Spinal cord (tissue), 10 donors: ENCODE results near the gene SEC31A. TPM values are rescaled to one million over a fixed set of nuclear protein-coding genes. Genes with fewer than 3 reads are reported as not detected.
"Not testable (repeated sequence)": the region's sequence is repeated elsewhere in the genome, so short reads cannot be mapped to it uniquely, and the experiment has no call there.

Experiments
- DNase-seq, 6 donors: peaks; one replicate each; pipeline versions ENCODE4 v3.0.0 to v3.0.0-alpha.2; 2013 to 2015; ENCODE audit warnings: low spot score in 6 of 6, low read depth in 4 of 6
- H3K27ac ChIP-seq: one replicate; pipeline ENCODE4 v1.5.1; 2013; ENCODE audit warnings: low read depth, low read length, control low read depth
- H3K27me3 ChIP-seq: one replicate; pipeline ENCODE4 v1.6.1; 2013; ENCODE audit warnings: low read length; ENCODE audit not compliant: control insufficient read depth, insufficient read depth
- H3K36me3 ChIP-seq: one replicate; pipeline ENCODE4 v1.6.1; 2013; ENCODE audit warnings: low read length; ENCODE audit not compliant: control insufficient read depth, insufficient read depth
- H3K4me1 ChIP-seq: one replicate; pipeline ENCODE4 v1.6.1; 2013; ENCODE audit warnings: low read length; ENCODE audit not compliant: control insufficient read depth, insufficient read depth
- H3K4me3 ChIP-seq: one replicate; pipeline ENCODE4 v1.5.1; 2013; ENCODE audit warnings: low read depth, low read length, control low read depth
- H3K9me3 ChIP-seq: one replicate; pipeline ENCODE4 v1.6.1; 2013; ENCODE audit warnings: low read length; ENCODE audit not compliant: control insufficient read depth, insufficient read depth
- WGBS: methylation state at CpG from one replicate; pipeline ENCODE4 v1.1.5; 2013; ENCODE audit warnings: missing lambda C conversion rate; ENCODE audit not compliant: insufficient coverage; 5-methylcytosine and 5-hydroxymethylcytosine counted together
- long read RNA-seq, 4 donors: transcript quantifications; one replicate each; lab custom pipeline, GENCODE V29; 2026
- polyA plus RNA-seq, 2 donors: library from polyadenylated mRNA; unstranded; fragments of 120-200 nt; gene quantifications; one replicate each; pipeline ENCODE4 v1.2.1, GENCODE V29; 2013; ENCODE audit not compliant: insufficient read length in 2 of 2
- total RNA-seq, 2 donors: library from RNA; depleted of rRNA in 1 of 2; stranded (reverse); fragments of 120-200 nt in 1 of 2; fragments of >200 nt in 1 of 2; gene quantifications; one replicate each; pipeline versions ENCODE4 v1.2.3 to v1.2.4, GENCODE V29; 2013 to 2014
- donor health status: healthy.

The SEC31A gene
- 100 to 1,000 TPM; 161 to 177 TPM for total RNA-seq
- 100 to 1,000 TPM; 121 to 141 TPM for polyA plus RNA-seq
- long read RNA-seq, donor 1, full-length matches to known transcripts, result 10 of 25 reads
- long read RNA-seq, donor 1, partial matches to known transcripts, result 15 of 25 reads
- long read RNA-seq, donor 1, other reads (novel, unspliced or antisense), result 0 of 25 reads
- long read RNA-seq, donor 2, partial matches to known transcripts, result 5 of 6 reads
- long read RNA-seq, donor 2, other reads (novel, unspliced or antisense), result 0 of 6 reads
- long read RNA-seq, donor 3, partial matches to known transcripts, result 5 of 6 reads
- long read RNA-seq, donor 3, other reads (novel, unspliced or antisense), result 0 of 6 reads
- long read RNA-seq, donor 4, full-length matches to known transcripts, result 18 of 43 reads
- long read RNA-seq, donor 4, partial matches to known transcripts, result 25 of 43 reads
- long read RNA-seq, donor 4, other reads (novel, unspliced or antisense), result 0 of 43 reads

- H3K4me3 ChIP-seq, result peak within 1 kb of the TSS; percentile 99
- 0% methylated on average over 66 of the region's 71 CpGs for WGBS
- H3K27me3 ChIP-seq, result no peaks in the 10 kb centered on the region
- peak within 1 kb of the TSS; percentile 97 for H3K27ac ChIP-seq
- H3K9me3 ChIP-seq, result no peaks in the 10 kb centered on the region
- DNase-seq, result peak; percentile 76 to 98 (median 90)
- H3K36me3 ChIP-seq, result peaks cover 6% of the 10 kb centered on the region
- peaks cover 4% of the 10 kb centered on the region for H3K4me1 ChIP-seq
These were observed at the start of gene SEC31A for GRCh38 chr4:82890901-82891706. Gene SEC31A, minus strand, starts transcription at chr4:82891153. Its CDS starts 9,217 bp downstream, at chr4:82881936.

GRCh38 chr4:82939414-82939813 is 48.5 kb upstream of the SEC31A start:
- WGBS, result no CpG with 5 or more reads among the region's 2 CpGs
- Histone ChIP-seq H3K4me1 (no peaks in the 10 kb centered on the region), H3K27me3 (no peaks in the 10 kb centered on the region), H3K4me3 (no peak overlapping the region), H3K36me3 (peaks cover 7% of the 10 kb centered on the region), H3K9me3 (no peaks in the 10 kb centered on the region), H3K27ac (no peak overlapping the region)
- no peak for DNase-seq

- H3K9me3 ChIP-seq, result no peaks in the 10 kb centered on the region
- H3K27ac ChIP-seq, result no peak overlapping the region
- no peaks in the 10 kb centered on the region for H3K27me3 ChIP-seq
- H3K4me1 ChIP-seq, result no peaks in the 10 kb centered on the region
- no peak overlapping the region for H3K4me3 ChIP-seq
- H3K36me3 ChIP-seq, result peaks cover 5% of the 10 kb centered on the region
- no peak for DNase-seq
These were observed 43.5 kb upstream of the SEC31A start for GRCh38 chr4:82934441-82934840.

- no peak for DNase-seq
- Histone ChIP-seq H3K36me3 (no peaks in the 10 kb centered on the region), H3K9me3 (no peaks in the 10 kb centered on the region), H3K27me3 (no peaks in the 10 kb centered on the region), H3K4me3 (no peak overlapping the region), H3K27ac (no peak overlapping the region), H3K4me1 (no peaks in the 10 kb centered on the region)
- WGBS, result 80% methylated on average over 1 of the region's 5 CpGs
These were observed 40.1 kb upstream of the SEC31A start for GRCh38 chr4:82930848-82931755.

GRCh38 chr4:82921795-82922194 is 30.8 kb upstream of the SEC31A start:
- H3K27me3 ChIP-seq, result no peaks in the 10 kb centered on the region
- no peaks in the 10 kb centered on the region for H3K4me1 ChIP-seq
- DNase-seq, result no peak
- no peaks in the 10 kb centered on the region for H3K9me3 ChIP-seq
- H3K36me3 ChIP-seq, result no peaks in the 10 kb centered on the region
- no peak overlapping the region for H3K4me3 ChIP-seq
- H3K27ac ChIP-seq, result no peak overlapping the region

GRCh38 chr4:82919386-82919785 is 28.4 kb upstream of the SEC31A start:
- Histone ChIP-seq H3K27ac (no peak overlapping the region), H3K9me3 (no peaks in the 10 kb centered on the region), H3K4me1 (no peaks in the 10 kb centered on the region), H3K27me3 (no peaks in the 10 kb centered on the region), H3K4me3 (no peak overlapping the region), H3K36me3 (no peaks in the 10 kb centered on the region)
- no peak for DNase-seq
- no CpG with 5 or more reads among the region's 2 CpGs for WGBS

GRCh38 chr4:82918091-82918490 is 27.1 kb upstream of the SEC31A start:
- Histone ChIP-seq H3K36me3 (no peaks in the 10 kb centered on the region), H3K4me3 (no peak overlapping the region), H3K9me3 (no peaks in the 10 kb centered on the region), H3K4me1 (no peaks in the 10 kb centered on the region), H3K27me3 (no peaks in the 10 kb centered on the region), H3K27ac (no peak overlapping the region)
- DNase-seq, result peak in 1 of 6 donors; percentile 3
- 65% methylated on average over 7 of the region's 7 CpGs for WGBS

GRCh38 chr4:82913968-82914367 is 23.0 kb upstream of the SEC31A start:
- not testable (repeated sequence) for H3K27me3 ChIP-seq, H3K27ac ChIP-seq, DNase-seq, H3K4me3 ChIP-seq, H3K36me3 ChIP-seq, H3K9me3 ChIP-seq, H3K4me1 ChIP-seq
- WGBS, result no CpG with 5 or more reads among the region's 2 CpGs

GRCh38 chr4:82913305-82913704 is 22.4 kb upstream of the SEC31A start:
- Histone ChIP-seq H3K9me3 (no peaks in the 10 kb centered on the region), H3K4me1 (no peaks in the 10 kb centered on the region), H3K27me3 (no peaks in the 10 kb centered on the region), H3K27ac (no peak overlapping the region), H3K36me3 (peaks cover 7% of the 10 kb centered on the region), H3K4me3 (no peak overlapping the region)
- no peak for DNase-seq
- no CpG with 5 or more reads among the region's 2 CpGs for WGBS
